Measurements from ENCODE around the gene SNX19. TPM values are rescaled to one million over a fixed set of nuclear protein-coding genes. Genes with fewer than 3 reads are reported as not detected.

SNX19 gene
- total RNA-seq, 1 experiment from 2014 or later, result 34.4 TPM

- Histone ChIP-seq H4K5ac (ENCODE audit: insufficient read length, low read depth, low read length) (no peak overlapping the region), H3K27me3 (ENCODE audit: insufficient read depth, low read length) (no peaks in the 10 kb centered on the region), H3K79me2 (ENCODE audit: insufficient read depth, low read length) (no peaks in the 10 kb centered on the region), H4K20me1 (ENCODE audit: control insufficient read depth, insufficient read depth, insufficient read length) (no peaks in the 10 kb centered on the region), H3K4me1 (ENCODE audit: insufficient read depth, low read length) (no peaks in the 10 kb centered on the region), H3K4me2 (ENCODE audit: insufficient read depth, insufficient read length, low read length) (no peak overlapping the region), H3T11ph (ENCODE audit: low read length) (no peak overlapping the region), H2BK5ac (ENCODE audit: insufficient read length, low read length) (no peak overlapping the region), H3K9me3 (ENCODE audit: control insufficient read depth, low read depth, low read length) (no peaks in the 10 kb centered on the region), H3K18ac (ENCODE audit: insufficient read length, low read depth, low read length) (no peak overlapping the region), H4K8ac (replicated peaks; ENCODE audit: insufficient read length, low read depth, low read length) (no peak overlapping the region), H2BK15ac (ENCODE audit: low read depth, low read length) (no peak overlapping the region), H3K56ac (ENCODE audit: insufficient read length, low read depth, low read length) (no peak overlapping the region), H3K23me2 (ENCODE audit: insufficient read length, low read depth, low read length, poor library complexity, severe bottlenecking) (no peaks in the 10 kb centered on the region), H2AK5ac (ENCODE audit: insufficient read length, low read length) (no peak overlapping the region), H2BK20ac (ENCODE audit: low read depth, low read length, poor library complexity, severe bottlenecking) (no peak overlapping the region), H3K9ac (ENCODE audit: extremely low read depth, insufficient read length, low read length) (no peak overlapping the region), H4K91ac (ENCODE audit: insufficient read length, low read depth, low read length) (no peak overlapping the region), H3K79me1 (ENCODE audit: insufficient read depth, low read depth, low read length, poor library complexity, severe bottlenecking) (no peaks in the 10 kb centered on the region), H3K14ac (ENCODE audit: insufficient read depth, low read length) (no peak overlapping the region), H3K4ac (ENCODE audit: low read depth, low read length) (no peak overlapping the region), H2BK12ac (ENCODE audit: insufficient read length, low read depth, low read length) (no peak overlapping the region), H2AFZ (ENCODE audit: low read length) (no peak overlapping the region), H3K27ac (ENCODE audit: insufficient read length, low read depth, low read length) (no peak overlapping the region), H3K23ac (ENCODE audit: insufficient read length, low read depth, low read length) (no peak overlapping the region), H2BK120ac (ENCODE audit: low read depth, low read length, poor library complexity, severe bottlenecking) (no peak overlapping the region)
- Mint-ChIP-seq H3K4me1 (no peaks in the 10 kb centered on the region), H3K36me3 (ENCODE audit: insufficient read depth in 1 of 3, low read depth in 3 of 3) (peaks cover 9 to 76% (median 45%) of the 10 kb centered on the region in 3 experiments; a peak in 6 of 7 replicates), H3K9me3 (no peaks in the 10 kb centered on the region), H3K4me3 (no peak overlapping the region), H3K27me3 (ENCODE audit: low read depth) (no peaks in the 10 kb centered on the region), H3K27ac (no peak overlapping the region)
- no peak for DNase-seq
- no peak for TF ChIP-seq CTCF (conservative IDR thresholded peaks at IDR 0.05)
Observed at GRCh38 chr11:130879836-130880235, 36.4 kb downstream of the SNX19 start.

Measured in H9 (cell line).